H9 (cell line): ENCODE measurements around the gene DOCK1. TPM values are rescaled to one million over a fixed set of nuclear protein-coding genes. Genes with fewer than 3 reads are reported as not detected.

ENCODE experiments used
- DNase-seq: peaks from one replicate; pipeline ENCODE4 v3.0.0-alpha.2; 2017
- H2AFZ ChIP-seq: one replicate; pipeline ENCODE4 v1.6.1; 2013; ENCODE audit warnings: mild to moderate bottlenecking, low read length, control low read depth, moderate library complexity
- H2AK5ac ChIP-seq: 2 replicates; pipeline ENCODE4 v1.6.1; 2013; ENCODE audit warnings: low read length, control low read depth, mixed read lengths; ENCODE audit not compliant: insufficient read length
- H2BK120ac ChIP-seq: one replicate; pipeline ENCODE4 v1.6.1; 2013; ENCODE audit warnings: low read depth, mild to moderate bottlenecking, low read length, control low read depth, inconsistent platforms; ENCODE audit not compliant: poor library complexity, severe bottlenecking
- H2BK12ac ChIP-seq: 2 replicates; pipeline ENCODE4 v1.6.1; 2013; ENCODE audit warnings: low read length, control low read depth, mixed read lengths, low read depth; ENCODE audit not compliant: insufficient read length
- H2BK15ac ChIP-seq: 2 replicates; pipeline ENCODE4 v1.6.1; 2013; ENCODE audit warnings: low read depth, low read length, control low read depth
- H2BK20ac ChIP-seq: one replicate; pipeline ENCODE4 v1.6.1; 2013; ENCODE audit warnings: low read depth, mild to moderate bottlenecking, low read length, control low read depth, inconsistent platforms; ENCODE audit not compliant: poor library complexity, severe bottlenecking
- H2BK5ac ChIP-seq: 2 replicates; pipeline ENCODE4 v1.6.1; 2013; ENCODE audit warnings: low read length, control low read depth, mixed read lengths; ENCODE audit not compliant: insufficient read length
- H3K14ac ChIP-seq: 2 replicates; pipeline ENCODE4 v1.6.1; 2013; ENCODE audit warnings: low read length, control low read depth; ENCODE audit not compliant: insufficient read depth
- H3K18ac ChIP-seq: 2 replicates; pipeline ENCODE4 v1.6.1; 2013; ENCODE audit warnings: low read depth, mild to moderate bottlenecking, mixed read lengths, low read length, control low read depth; ENCODE audit not compliant: insufficient read length
- H3K23ac ChIP-seq: 2 replicates; pipeline ENCODE4 v1.6.1; 2013; ENCODE audit warnings: low read length, control low read depth, mixed read lengths, low read depth; ENCODE audit not compliant: insufficient read length
- H3K23me2 ChIP-seq: 2 replicates; pipeline ENCODE4 v1.6.1; 2013; ENCODE audit warnings: low read depth, mild to moderate bottlenecking, mixed read lengths, low read length, control low read depth; ENCODE audit not compliant: insufficient read length, poor library complexity, severe bottlenecking
- H3K27ac ChIP-seq: 2 replicates; pipeline ENCODE4 v1.5.1; 2013; ENCODE audit warnings: low read length, control low read depth, mixed read lengths, low read depth; ENCODE audit not compliant: insufficient read length
- H3K27me3 ChIP-seq: 2 replicates; pipeline ENCODE4 v1.6.1; 2013; ENCODE audit warnings: low read length, control low read depth, inconsistent platforms; ENCODE audit not compliant: insufficient read depth
- H3K4ac ChIP-seq: 2 replicates; pipeline ENCODE4 v1.6.1; 2013; ENCODE audit warnings: low read depth, mild to moderate bottlenecking, control low read depth, inconsistent platforms, low read length, moderate library complexity
- H3K4me1 ChIP-seq: 2 replicates; pipeline ENCODE4 v1.6.1; 2013; ENCODE audit warnings: low read length, control low read depth, inconsistent platforms; ENCODE audit not compliant: insufficient read depth
- H3K4me2 ChIP-seq: 2 replicates; pipeline ENCODE4 v1.6.1; 2013; ENCODE audit warnings: low read length, control low read depth, mixed read lengths; ENCODE audit not compliant: insufficient read length, insufficient read depth
- H3K56ac ChIP-seq: 2 replicates; pipeline ENCODE4 v1.6.1; 2013; ENCODE audit warnings: low read depth, mild to moderate bottlenecking, mixed read lengths, low read length, control low read depth; ENCODE audit not compliant: insufficient read length
- H3K79me1 ChIP-seq: 2 replicates; pipeline ENCODE4 v1.6.1; 2013; ENCODE audit warnings: low read depth, mild to moderate bottlenecking, moderate library complexity, low read length, control low read depth, inconsistent platforms; ENCODE audit not compliant: insufficient read depth, poor library complexity, severe bottlenecking
- H3K79me2 ChIP-seq: 2 replicates; pipeline ENCODE4 v1.6.1; 2013; ENCODE audit warnings: low read length, control low read depth, inconsistent platforms; ENCODE audit not compliant: insufficient read depth
- H3K9ac ChIP-seq: 2 replicates; pipeline ENCODE4 v1.6.1; 2013; ENCODE audit warnings: low read length, control low read depth, mixed read lengths; ENCODE audit not compliant: insufficient read length; ENCODE audit errors: extremely low read depth
- H3K9me3 ChIP-seq: one replicate; pipeline ENCODE4 v1.6.1; 2013; ENCODE audit warnings: low read depth, low read length, inconsistent platforms; ENCODE audit not compliant: control insufficient read depth
- H3T11ph ChIP-seq: one replicate; pipeline ENCODE4 v1.6.1; 2013; ENCODE audit warnings: mild to moderate bottlenecking, low read length, control low read depth, inconsistent platforms
- H4K20me1 ChIP-seq: one replicate; pipeline ENCODE4 v1.6.1; 2013; ENCODE audit not compliant: control insufficient read depth, insufficient read length, insufficient read depth
- H4K5ac ChIP-seq: 2 replicates; pipeline ENCODE4 v1.6.1; 2013; ENCODE audit warnings: low read depth, mild to moderate bottlenecking, mixed read lengths, low read length, control low read depth; ENCODE audit not compliant: insufficient read length
- H4K8ac ChIP-seq: replicated peaks from 2 replicates; pipeline ENCODE4 v1.6.1; 2013; ENCODE audit warnings: low read length, control low read depth, mixed read lengths, low read depth; ENCODE audit not compliant: insufficient read length
- H4K91ac ChIP-seq: 2 replicates; pipeline ENCODE4 v1.6.1; 2013; ENCODE audit warnings: low read depth, mild to moderate bottlenecking, moderate library complexity, mixed read lengths, low read length, control low read depth; ENCODE audit not compliant: insufficient read length
- H3K27ac Mint-ChIP-seq, 3 experiments: 2 replicates in 2 of 3; 3 replicates in 1 of 3; pipeline ENCODE4 v1.8.0; 2020 to 2021; ENCODE audit warnings: mixed read lengths in 3 of 3, mild to moderate bottlenecking in 1 of 3, moderate library complexity in 1 of 3
- H3K27me3 Mint-ChIP-seq: 2 replicates; pipeline ENCODE4 v1.8.0; 2021; ENCODE audit warnings: low read depth, mild to moderate bottlenecking, moderate library complexity, mixed read lengths
- H3K36me3 Mint-ChIP-seq, 3 experiments: 2 replicates in 2 of 3; 3 replicates in 1 of 3; pipeline ENCODE4 v1.8.0; 2020 to 2021; ENCODE audit warnings: low read depth in 3 of 3, mixed read lengths in 3 of 3; ENCODE audit not compliant: insufficient read depth in 1 of 3
- H3K4me1 Mint-ChIP-seq, 2 experiments: 2 replicates each; pipeline ENCODE4 v1.8.0; 2020; ENCODE audit warnings: mixed read lengths in 2 of 2
- H3K4me3 Mint-ChIP-seq, 2 experiments: 2 replicates in 1 of 2; 3 replicates in 1 of 2; pipeline ENCODE4 v1.8.0; 2020 to 2021; ENCODE audit warnings: mild to moderate bottlenecking in 2 of 2, mixed read lengths in 2 of 2, moderate library complexity in 1 of 2
- H3K9me3 Mint-ChIP-seq, 2 experiments: 2 replicates in 1 of 2; 3 replicates in 1 of 2; pipeline ENCODE4 v1.8.0; 2020; ENCODE audit warnings: mild to moderate bottlenecking in 2 of 2, mixed read lengths in 2 of 2, moderate library complexity in 1 of 2
- CTCF ChIP-seq: fragments of 200-600 bp; sonication (generic); conservative IDR thresholded peaks from 3 replicates; pipeline ENCODE4 v1.8.0; 2021; ENCODE audit warnings: antibody characterized with exemption, mild to moderate bottlenecking
- WGBS: extraction: QIAGEN DNeasy Blood & Tissue Kit; methylation state at CpG from one replicate; pipeline ENCODE4 v1.1.7; 2013; ENCODE audit warnings: missing lambda C conversion rate, low lambda C conversion rate, mixed read lengths; ENCODE audit not compliant: insufficient read length; ENCODE audit errors: extremely low coverage; 5-methylcytosine and 5-hydroxymethylcytosine counted together
- total RNA-seq: library from RNA; stranded (reverse); gene quantifications from 2 replicates; pipeline ENCODE4 v1.2.1, GENCODE V29; 2021

Gene DOCK1
- total RNA-seq, 1 experiment from 2014 or later = 57.0 TPM

GRCh38 chr10:127406018-127406550 lies 500.9 kb downstream of the DOCK1 start:
- Histone ChIP-seq H3K4me1 (no peaks in the 10 kb centered on the region), H2AK5ac (no peak overlapping the region), H2BK5ac (no peak overlapping the region), H3K27ac (no peak overlapping the region), H3K14ac (no peak overlapping the region), H2BK15ac (no peak overlapping the region), H3K79me2 (no peaks in the 10 kb centered on the region), H3K9me3 (no peaks in the 10 kb centered on the region), H2BK20ac (no peak overlapping the region), H2BK12ac (no peak overlapping the region), H3K4ac (no peak overlapping the region), H4K5ac (no peak overlapping the region), H4K8ac (no peak overlapping the region), H3K23ac (no peak overlapping the region), H3K79me1 (no peaks in the 10 kb centered on the region), H3K9ac (no peak overlapping the region), H3K27me3 (no peaks in the 10 kb centered on the region), H4K91ac (no peak overlapping the region), H3K23me2 (no peaks in the 10 kb centered on the region), H3T11ph (no peak overlapping the region), H2BK120ac (no peak overlapping the region), H3K56ac (no peak overlapping the region), H3K4me2 (no peak overlapping the region), H3K18ac (no peak overlapping the region), H4K20me1 (no peaks in the 10 kb centered on the region), H2AFZ (no peak overlapping the region)
- H3K9me3 Mint-ChIP-seq = peaks cover 0 to 8% of the 10 kb centered on the region in 2 experiments; a peak in 2 of 5 replicates
- no peaks in the 10 kb centered on the region for H3K4me1 Mint-ChIP-seq
- WGBS = no CpG with 5 or more reads among the region's 12 CpGs
- DNase-seq = no peak
- no peak overlapping the region for H3K27ac Mint-ChIP-seq
- H3K4me3 Mint-ChIP-seq = no peak overlapping the region
- TF ChIP-seq CTCF = no peak
- H3K36me3 Mint-ChIP-seq = peaks cover 10 to 24% (median 11%) of the 10 kb centered on the region in 3 experiments; a peak in 6 of 7 replicates
- no peaks in the 10 kb centered on the region for H3K27me3 Mint-ChIP-seq
